Astrocyte of the cerebellum (primary cell): ENCODE measurements around the gene CCL3.
"Not testable (repeated sequence)": the region's sequence is repeated elsewhere in the genome, so short reads cannot be mapped to it uniquely, and the experiment has no call there.

Experiments
- DNase-seq: peaks from one replicate; pipeline ENCODE4 v3.0.0-alpha.2; 2011; ENCODE audit warnings: low read depth
- H3K4me3 ChIP-seq: 2 replicates; pipeline ENCODE4 v1.5.1; 2011; ENCODE audit warnings: mild to moderate bottlenecking, low read depth, low read length, moderate library complexity
- in situ Hi-C: cut with HindIII; loops from 2 replicates; pipeline ENCODE4 v1.10.0; 2017; ENCODE audit warnings: low sequenced_read_pairs
- TF ChIP-seq, protein P1 (sequence below): IDR thresholded peaks from 2 replicates; pipeline ENCODE4 v1.5.1; 2012; ENCODE audit warnings: low read length, low read depth, moderate library complexity, mild to moderate bottlenecking; ENCODE audit errors: missing control alignments

The CCL3 gene

DNA sequence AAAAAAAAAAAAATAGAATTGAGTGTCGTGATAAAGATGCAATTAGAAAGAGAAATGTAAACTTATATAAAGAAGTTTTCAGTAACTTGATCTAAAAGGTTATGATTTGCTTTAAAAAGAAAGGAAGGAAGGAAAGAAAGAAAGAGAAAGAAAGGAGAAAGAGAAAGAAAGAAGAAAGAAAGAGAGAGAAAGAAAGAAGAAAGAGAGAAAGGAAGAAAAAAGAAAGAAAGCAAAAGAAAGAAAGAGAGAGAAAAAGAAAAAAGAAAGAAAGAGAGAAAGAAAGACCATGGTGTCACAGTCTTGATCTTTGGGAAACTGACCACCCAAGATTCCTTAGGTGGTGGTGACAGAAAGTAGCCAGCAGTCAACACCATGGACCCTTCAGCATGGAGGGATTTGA lies 4.3 kb upstream of the CCL3 start:
- TF ChIP-seq, protein P1, sequence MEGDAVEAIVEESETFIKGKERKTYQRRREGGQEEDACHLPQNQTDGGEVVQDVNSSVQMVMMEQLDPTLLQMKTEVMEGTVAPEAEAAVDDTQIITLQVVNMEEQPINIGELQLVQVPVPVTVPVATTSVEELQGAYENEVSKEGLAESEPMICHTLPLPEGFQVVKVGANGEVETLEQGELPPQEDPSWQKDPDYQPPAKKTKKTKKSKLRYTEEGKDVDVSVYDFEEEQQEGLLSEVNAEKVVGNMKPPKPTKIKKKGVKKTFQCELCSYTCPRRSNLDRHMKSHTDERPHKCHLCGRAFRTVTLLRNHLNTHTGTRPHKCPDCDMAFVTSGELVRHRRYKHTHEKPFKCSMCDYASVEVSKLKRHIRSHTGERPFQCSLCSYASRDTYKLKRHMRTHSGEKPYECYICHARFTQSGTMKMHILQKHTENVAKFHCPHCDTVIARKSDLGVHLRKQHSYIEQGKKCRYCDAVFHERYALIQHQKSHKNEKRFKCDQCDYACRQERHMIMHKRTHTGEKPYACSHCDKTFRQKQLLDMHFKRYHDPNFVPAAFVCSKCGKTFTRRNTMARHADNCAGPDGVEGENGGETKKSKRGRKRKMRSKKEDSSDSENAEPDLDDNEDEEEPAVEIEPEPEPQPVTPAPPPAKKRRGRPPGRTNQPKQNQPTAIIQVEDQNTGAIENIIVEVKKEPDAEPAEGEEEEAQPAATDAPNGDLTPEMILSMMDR, result no peak
- no peak overlapping the region for H3K4me3 ChIP-seq
- in situ Hi-C loops, result loop anchor here (25.0 kb wide), 1 partner anchor 393 kb away; the partner anchor contains the start of gene ZNHIT3
- DNase-seq, result no peak

GRCh38 chr17:36092715-36093114 lies 2.8 kb upstream of the CCL3 start:
- in situ Hi-C loops, result loop anchor here (25.0 kb wide), 1 partner anchor 395 kb away; the partner anchor contains the start of gene ZNHIT3
- H3K4me3 ChIP-seq, DNase-seq: not testable (repeated sequence)

- TF ChIP-seq, protein P1, result no peak
- no peak for DNase-seq
- in situ Hi-C loops, result loop anchor here (25.0 kb wide), 1 partner anchor 395 kb away; the partner anchor contains the start of gene ZNHIT3
- H3K4me3 ChIP-seq, result no peak overlapping the region
Measured at GRCh38 chr17:36092230-36092629, 2.3 kb upstream of the CCL3 start.

DNA sequence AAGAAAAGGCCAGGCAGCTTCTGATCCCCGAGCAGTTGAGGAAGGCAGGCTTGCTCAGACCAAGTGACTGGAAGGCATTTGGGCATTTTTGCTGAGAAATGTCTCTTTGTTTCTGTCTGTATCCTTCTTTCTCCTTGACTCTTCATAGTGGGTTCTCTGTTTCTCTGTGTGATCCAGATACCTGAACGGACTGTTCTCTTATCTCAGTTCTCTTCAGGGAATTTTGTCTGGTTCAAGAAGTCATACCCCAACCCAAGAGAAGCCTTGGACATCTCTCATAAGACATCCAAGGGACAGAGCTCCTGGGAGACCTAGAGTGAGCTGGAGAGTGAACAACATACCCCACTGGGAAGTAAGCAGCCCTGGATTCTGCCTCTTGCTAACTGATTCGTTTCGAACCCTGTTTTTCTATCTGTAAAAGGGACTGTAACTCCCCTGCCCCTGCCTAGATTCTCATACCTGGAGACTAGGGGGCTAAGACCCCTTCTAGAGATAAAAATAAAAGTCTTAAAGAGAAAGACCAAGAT lies 541 bp downstream of the CCL3 start:
- no peak for DNase-seq
- TF ChIP-seq, protein P1, result no peak
- no peak overlapping the region for H3K4me3 ChIP-seq
- in situ Hi-C loops, result loop anchor here (25.0 kb wide), 1 partner anchor 398 kb away; the partner anchor contains the start of gene ZNHIT3

DNA sequence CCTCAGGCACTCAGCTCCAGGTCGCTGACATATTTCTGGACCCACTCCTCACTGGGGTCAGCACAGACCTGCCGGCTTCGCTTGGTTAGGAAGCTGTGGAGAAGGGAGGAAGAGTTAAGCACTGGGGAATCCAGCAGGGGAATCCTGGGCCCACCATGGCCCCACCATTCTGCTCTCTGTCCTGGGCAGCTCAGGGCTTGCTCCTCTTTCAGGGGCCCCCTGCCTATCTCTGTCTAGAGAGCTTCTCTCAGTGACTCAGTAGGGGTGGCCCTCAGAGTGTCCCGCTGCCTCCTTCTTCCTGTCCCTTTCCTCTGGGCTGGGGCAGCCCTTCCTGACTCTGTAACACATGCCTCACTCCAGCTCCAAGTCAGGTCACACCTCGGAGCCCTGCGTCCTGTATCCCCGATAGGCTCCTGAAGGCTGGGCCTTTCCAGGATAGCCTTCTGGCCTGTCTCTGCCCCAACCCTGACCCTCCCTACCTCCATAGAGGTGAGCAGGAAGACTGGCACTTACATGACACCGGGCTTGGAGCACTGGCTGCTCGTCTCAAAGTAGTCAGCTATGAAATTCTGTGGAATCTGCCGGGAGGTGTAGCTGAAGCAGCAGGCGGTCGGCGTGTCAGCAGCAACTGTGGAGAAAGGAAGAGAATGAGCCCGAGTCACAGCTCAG lies 1.1 kb downstream of the CCL3 start:
- DNase-seq, result no peak
- in situ Hi-C loops, result loop anchor here (25.0 kb wide), 1 partner anchor 398 kb away; the partner anchor contains the start of gene ZNHIT3
- TF ChIP-seq, protein P1, result no peak
- H3K4me3 ChIP-seq, result no peak overlapping the region

- H3K4me3 ChIP-seq, DNase-seq: not testable (repeated sequence)
- in situ Hi-C loops, result loop anchor here (25.0 kb wide), 1 partner anchor 399 kb away; the partner anchor contains the start of gene ZNHIT3
Measured at GRCh38 chr17:36087897-36088572, 1.9 kb downstream of the CCL3 start.

DNA sequence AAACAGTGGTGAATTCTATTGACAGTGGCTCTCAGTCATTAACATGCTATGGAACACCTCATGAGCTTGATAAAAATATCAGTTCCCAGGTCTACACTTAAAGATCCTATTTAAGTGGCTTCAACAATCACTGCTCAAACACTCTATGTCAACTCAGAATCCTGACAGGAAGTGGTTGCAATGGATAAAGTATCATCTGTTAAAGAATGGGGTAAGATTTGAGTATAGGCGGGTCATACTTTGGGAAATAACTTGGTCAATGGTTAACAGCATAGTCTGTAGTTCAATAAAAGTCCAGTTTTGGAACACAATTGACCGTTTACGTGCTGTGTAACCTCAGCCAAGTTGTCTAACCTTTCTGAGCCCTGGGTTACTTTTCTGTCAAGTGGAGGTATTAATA lies 2.5 kb downstream of the CCL3 start:
- not testable (repeated sequence) for DNase-seq, H3K4me3 ChIP-seq
- in situ Hi-C loops, result loop anchor here (25.0 kb wide), 1 partner anchor 400 kb away; the partner anchor contains the start of gene ZNHIT3

- in situ Hi-C loops, result loop anchor here (25.0 kb wide), 1 partner anchor 401 kb away; the partner anchor contains the start of gene ZNHIT3
- no peak overlapping the region for H3K4me3 ChIP-seq
- DNase-seq, result no peak
- TF ChIP-seq, protein P1, result no peak
Measured at GRCh38 chr17:36086791-36087190, 3.2 kb downstream of the CCL3 start.
